ENCODE results near the gene NLRX1. TPM values are rescaled to one million over a fixed set of nuclear protein-coding genes. Genes with fewer than 3 reads are reported as not detected.

The NLRX1 gene
- total RNA-seq, 4 donors from 2014 or later, result 31.5 to 83.3 (median 67.5) TPM

DNA sequence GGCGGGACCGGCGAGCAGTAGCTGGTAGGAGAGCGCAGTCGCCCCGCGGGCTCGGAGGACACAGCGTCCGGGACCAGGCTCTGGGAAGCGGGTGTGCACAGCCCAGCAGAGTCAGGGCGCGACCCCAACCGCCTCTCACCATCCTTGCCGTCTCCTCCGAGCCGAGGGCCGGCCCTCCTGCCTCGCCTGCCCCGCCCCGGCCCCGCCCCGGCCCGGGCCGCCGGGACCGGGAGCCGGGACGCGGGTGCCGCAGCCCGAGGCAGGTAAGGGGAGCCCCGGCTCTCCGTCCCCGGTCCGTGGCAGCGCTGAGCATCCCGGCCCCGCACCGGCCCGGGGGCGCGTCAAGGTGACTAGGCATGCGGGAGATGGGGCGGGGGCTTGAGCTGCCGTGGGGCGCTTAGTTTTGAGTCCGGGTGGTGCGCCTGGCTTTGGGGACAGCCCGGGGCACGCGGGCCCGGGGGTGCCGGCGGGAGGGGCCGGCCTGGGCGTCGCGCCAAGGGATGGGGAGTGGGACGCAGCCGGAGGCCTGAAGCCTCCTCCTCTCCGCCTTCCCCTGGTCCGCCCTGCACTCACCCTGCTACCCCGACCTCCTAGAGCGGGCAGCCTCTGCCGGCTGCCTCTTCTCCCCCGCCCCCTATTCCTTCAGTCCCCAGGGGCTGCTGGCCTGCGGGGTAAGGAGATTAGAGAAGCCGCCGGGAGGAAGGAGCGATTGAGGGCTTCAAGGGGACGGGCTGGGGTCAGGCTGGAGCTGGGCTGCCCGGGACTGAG lies 19.3 kb upstream of the NLRX1 start, which contains the start of gene ABCG4:
TSS of gene ABCG4 (plus strand) at position 35 of the 768 bp plus-strand sequence. CDS start 914 bp downstream, outside the sequence.
- no peak for DNase-seq
- intact Hi-C loops (cut with DNase I), result no loop called here
- Histone ChIP-seq H3K27ac (no peak within 1 kb of the TSS), H3K9me3 (no peaks in the 10 kb centered on the region), H3K27me3 (peaks cover 0 to 50% (median 0%) of the 10 kb centered on the region in 4 donors), H3K4me1 (peaks cover 8 to 43% (median 15%) of the 10 kb centered on the region in 3 donors), H3K36me3 (no peaks in the 10 kb centered on the region), H3K4me3 (peak within 1 kb of the TSS; percentile 45 to 80 (median 54))
- TF ChIP-seq CTCF (IDR thresholded peaks at IDR 0.05) (no peak), POLR2A (IDR thresholded peaks at IDR 0.05) (no peak)
- WGBS, 2 donors, result 0% methylated on average over 2 of the region's 73 CpGs; no CpG with 5 or more reads in 1 of the 2 donors

GRCh38 chr11:119149786-119150275 lies 18.7 kb upstream of the NLRX1 start:
- no peak for TF ChIP-seq POLR2A (IDR thresholded peaks at IDR 0.05)
- no peak for TF ChIP-seq CTCF (IDR thresholded peaks at IDR 0.05)
- Histone ChIP-seq H3K27me3 (peaks cover 0 to 50% (median 0%) of the 10 kb centered on the region in 4 donors), H3K4me1 (peaks cover 8 to 37% (median 15%) of the 10 kb centered on the region in 3 donors), H3K9me3 (no peaks in the 10 kb centered on the region), H3K27ac (no peak overlapping the region), H3K4me3 (peak overlapping the region; percentile 45 to 80 (median 54)), H3K36me3 (no peaks in the 10 kb centered on the region)
- 20% methylated on average over 1 of the region's 33 CpGs; no CpG with 5 or more reads in 1 of the 2 donors for WGBS, 2 donors
- intact Hi-C loops (cut with DNase I), result no loop called here
- no peak for DNase-seq

GRCh38 chr11:119152043-119152442 lies 16.5 kb upstream of the NLRX1 start:
- H3K27me3 ChIP-seq, result peaks cover 0 to 31% (median 0%) of the 10 kb centered on the region in 4 donors
- no peak overlapping the region for H3K27ac ChIP-seq
- no peaks in the 10 kb centered on the region for H3K36me3 ChIP-seq
- DNase-seq, result no peak
- H3K4me1 ChIP-seq, result peaks cover 8 to 34% (median 15%) of the 10 kb centered on the region in 3 donors
- no peak overlapping the region for H3K4me3 ChIP-seq
- no peak for TF ChIP-seq POLR2A (IDR thresholded peaks at IDR 0.05)
- TF ChIP-seq CTCF (IDR thresholded peaks at IDR 0.05), result no peak
- no peaks in the 10 kb centered on the region for H3K9me3 ChIP-seq
- intact Hi-C loops (cut with DNase I), result no loop called here
- WGBS, 2 donors, result 86 to 89% methylated on average over 5 of the region's 9 CpGs

GRCh38 chr11:119152604-119153003 lies 15.9 kb upstream of the NLRX1 start:
- peaks cover 8 to 34% (median 15%) of the 10 kb centered on the region in 3 donors for H3K4me1 ChIP-seq
- whole genome bisulfite sequencing, 2 donors, result 87 to 89% methylated on average over 4 of the region's 4 CpGs
- H3K27ac ChIP-seq, result no peak overlapping the region
- H3K9me3 ChIP-seq, result no peaks in the 10 kb centered on the region
- H3K4me3 ChIP-seq, result no peak overlapping the region
- DNase-seq, result no peak
- intact Hi-C loops (cut with DNase I), result no loop called here
- peaks cover 0 to 27% (median 0%) of the 10 kb centered on the region in 4 donors for H3K27me3 ChIP-seq
- no peaks in the 10 kb centered on the region for H3K36me3 ChIP-seq
- TF ChIP-seq POLR2A (IDR thresholded peaks at IDR 0.05) (no peak), CTCF (IDR thresholded peaks at IDR 0.05) (no peak)
